Trophoblast cell (in vitro differentiated cells and primary cell): Measurements from ENCODE around the gene GPI.

Source experiments
- DNase-seq, 2 donors: peaks; one replicate each; pipeline ENCODE4 v3.0.0-alpha.2; 2016
- H2AFZ ChIP-seq: 2 replicates; pipeline ENCODE4 v1.6.1; 2013; ENCODE audit warnings: low read length, moderate library complexity, mild to moderate bottlenecking; ENCODE audit not compliant: insufficient read depth, poor library complexity
- H2AK5ac ChIP-seq: 2 replicates; pipeline ENCODE4 v1.6.1; 2013; ENCODE audit warnings: mild to moderate bottlenecking, low read length
- H2BK120ac ChIP-seq: 2 replicates; pipeline ENCODE4 v1.6.1; 2013; ENCODE audit warnings: low read length, mild to moderate bottlenecking, moderate library complexity; ENCODE audit not compliant: insufficient read depth, poor library complexity
- H2BK12ac ChIP-seq: 2 replicates; pipeline ENCODE4 v1.6.1; 2013; ENCODE audit warnings: mild to moderate bottlenecking, low read length, moderate library complexity
- H2BK5ac ChIP-seq: 2 replicates; pipeline ENCODE4 v1.6.1; 2013; ENCODE audit warnings: low read length, low read depth, moderate library complexity, mild to moderate bottlenecking; ENCODE audit not compliant: poor library complexity
- H3K14ac ChIP-seq: 2 replicates; pipeline ENCODE4 v1.6.1; 2013; ENCODE audit warnings: mild to moderate bottlenecking, low read length
- H3K18ac ChIP-seq: 2 replicates; pipeline ENCODE4 v1.6.1; 2013; ENCODE audit warnings: mild to moderate bottlenecking, low read length
- H3K23ac ChIP-seq: 2 replicates; pipeline ENCODE4 v1.6.1; 2013; ENCODE audit warnings: low read length
- H3K27ac ChIP-seq: 2 replicates; pipeline ENCODE4 v1.5.1; 2013; ENCODE audit warnings: low read depth, mild to moderate bottlenecking, inconsistent platforms, low read length, moderate library complexity
- H3K27me3 ChIP-seq: 2 replicates; pipeline ENCODE4 v1.6.1; 2013; ENCODE audit warnings: inconsistent platforms, mild to moderate bottlenecking, low read length, moderate library complexity; ENCODE audit not compliant: insufficient read depth
- H3K36me3 ChIP-seq, 2 experiments: 1 replicate in 1 of 2; 2 replicates in 1 of 2; pipeline ENCODE4 v1.6.1; 2013; ENCODE audit warnings: low read length in 2 of 2, mild to moderate bottlenecking in 2 of 2, moderate library complexity in 1 of 2; ENCODE audit not compliant: insufficient read depth in 2 of 2, control insufficient read depth in 1 of 2
- H3K4ac ChIP-seq: 2 replicates; pipeline ENCODE4 v1.6.1; 2013; ENCODE audit warnings: low read depth, mild to moderate bottlenecking, low read length, moderate library complexity
- H3K4me1 ChIP-seq, 2 experiments: 1 replicate in 1 of 2; 2 replicates in 1 of 2; pipeline ENCODE4 v1.6.1; 2013; ENCODE audit warnings: low read length in 2 of 2, mild to moderate bottlenecking in 2 of 2, moderate library complexity in 1 of 2; ENCODE audit not compliant: insufficient read depth in 2 of 2, control insufficient read depth in 1 of 2
- H3K4me2 ChIP-seq: 2 replicates; pipeline ENCODE4 v1.6.1; 2013; ENCODE audit warnings: inconsistent platforms, mild to moderate bottlenecking, low read length, moderate library complexity
- H3K4me3 ChIP-seq: 2 replicates; pipeline ENCODE4 v1.5.1; 2013; ENCODE audit warnings: mild to moderate bottlenecking, low read depth, low read length, inconsistent platforms
- H3K79me1 ChIP-seq: one replicate; pipeline ENCODE4 v1.6.1; 2013; ENCODE audit warnings: low read length
- H3K79me2 ChIP-seq: 2 replicates; pipeline ENCODE4 v1.6.1; 2013; ENCODE audit warnings: low read length, mild to moderate bottlenecking; ENCODE audit not compliant: control insufficient read depth, insufficient read depth, poor library complexity
- H3K9ac ChIP-seq: 2 replicates; pipeline ENCODE4 v1.6.1; 2013; ENCODE audit warnings: mild to moderate bottlenecking, low read length
- H3K9me3 ChIP-seq: 2 replicates; pipeline ENCODE4 v1.6.1; 2013; ENCODE audit warnings: low read depth, mild to moderate bottlenecking, control low read depth, inconsistent platforms, low read length; ENCODE audit not compliant: insufficient read depth
- H4K12ac ChIP-seq: 2 replicates; pipeline ENCODE4 v1.6.1; 2013; ENCODE audit warnings: low read depth, mild to moderate bottlenecking, low read length, moderate library complexity
- H4K8ac ChIP-seq: 2 replicates; pipeline ENCODE4 v1.6.1; 2013; ENCODE audit warnings: low read depth, mild to moderate bottlenecking, low read length, moderate library complexity
- H4K91ac ChIP-seq: one replicate; pipeline ENCODE4 v1.6.1; 2013; ENCODE audit warnings: low read depth, mild to moderate bottlenecking, low read length, moderate library complexity
- WGBS: extraction: QIAGEN DNeasy Blood & Tissue Kit; methylation state at CpG from one replicate; pipeline ENCODE4 v1.1.7; 2013; ENCODE audit warnings: missing lambda C conversion rate; ENCODE audit not compliant: insufficient read length, insufficient coverage; ENCODE audit errors: extremely low coverage; 5-methylcytosine and 5-hydroxymethylcytosine counted together

The GPI gene

GRCh38 chr19:34405892-34406660, 41.1 kb downstream of the GPI start:
- peaks cover 6% of the 10 kb centered on the region for H3K79me1 ChIP-seq
- no peak overlapping the region for H3K23ac ChIP-seq
- H3K36me3 ChIP-seq = peaks cover 5 to 7% of the 10 kb centered on the region in 2 experiments
- H3K4me3 ChIP-seq = no peak overlapping the region
- no peak overlapping the region for H3K27ac ChIP-seq
- H3K14ac ChIP-seq = no peak overlapping the region
- no peak overlapping the region for H2BK120ac ChIP-seq
- H3K4ac ChIP-seq = no peak overlapping the region
- H3K4me2 ChIP-seq = no peak overlapping the region
- DNase-seq = no peak
- no peak overlapping the region for H2BK5ac ChIP-seq
- H2AFZ ChIP-seq = no peak overlapping the region
- H3K27me3 ChIP-seq = no peaks in the 10 kb centered on the region
- no peak overlapping the region for H4K8ac ChIP-seq
- no peak overlapping the region for H2AK5ac ChIP-seq
- H2BK12ac ChIP-seq = no peak overlapping the region
- no CpG with 5 or more reads among the region's 13 CpGs for WGBS
- no peak overlapping the region for H4K91ac ChIP-seq
- no peaks in the 10 kb centered on the region for H3K9me3 ChIP-seq
- no peak overlapping the region for H3K9ac ChIP-seq
- peaks cover 3% of the 10 kb centered on the region for H3K79me2 ChIP-seq
- no peaks in the 10 kb centered on the region for H3K4me1 ChIP-seq
- H3K18ac ChIP-seq = no peak overlapping the region
- H4K12ac ChIP-seq = no peak overlapping the region

DNA sequence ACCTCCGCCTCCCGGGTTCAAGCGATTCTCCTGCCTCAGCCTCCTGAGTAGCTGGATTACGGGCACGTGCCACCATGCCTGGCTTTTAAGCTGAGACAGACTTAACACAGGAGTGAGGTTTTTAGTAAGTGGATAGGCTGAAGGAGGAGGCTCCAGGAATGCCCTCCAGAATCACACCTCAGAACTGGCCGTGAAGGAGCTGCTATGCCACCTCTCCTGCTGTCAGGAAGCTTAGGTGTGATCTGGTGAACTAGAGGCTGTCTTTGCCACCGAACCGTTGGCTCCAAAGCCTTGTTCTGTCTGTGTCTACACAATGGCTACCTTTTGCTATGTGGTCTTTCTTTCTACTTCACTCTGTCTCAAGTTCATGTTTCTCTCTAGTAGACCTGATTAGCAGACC, 43.4 kb downstream of the GPI start:
- H3K27ac ChIP-seq = no peak overlapping the region
- H3K79me2 ChIP-seq = peaks cover 3% of the 10 kb centered on the region
- no peak overlapping the region for H3K18ac ChIP-seq
- H3K9me3 ChIP-seq = no peaks in the 10 kb centered on the region
- H3K36me3 ChIP-seq = peaks cover 8 to 14% of the 10 kb centered on the region in 2 experiments
- no peak overlapping the region for H3K4me2 ChIP-seq
- H2AK5ac ChIP-seq = no peak overlapping the region
- no peak overlapping the region for H4K91ac ChIP-seq
- no peak overlapping the region for H3K9ac ChIP-seq
- peaks cover 6% of the 10 kb centered on the region for H3K79me1 ChIP-seq
- no peak overlapping the region for H4K12ac ChIP-seq
- WGBS = no CpG with 5 or more reads among the region's 8 CpGs
- no peak overlapping the region for H2BK12ac ChIP-seq
- no peak overlapping the region for H3K4me3 ChIP-seq
- no peak for DNase-seq
- H3K4ac ChIP-seq = no peak overlapping the region
- no peak overlapping the region for H3K14ac ChIP-seq
- no peak overlapping the region for H2AFZ ChIP-seq
- no peak overlapping the region for H2BK5ac ChIP-seq
- H2BK120ac ChIP-seq = no peak overlapping the region
- no peak overlapping the region for H3K23ac ChIP-seq
- no peak overlapping the region for H4K8ac ChIP-seq
- no peaks in the 10 kb centered on the region for H3K27me3 ChIP-seq
- no peaks in the 10 kb centered on the region for H3K4me1 ChIP-seq

DNA sequence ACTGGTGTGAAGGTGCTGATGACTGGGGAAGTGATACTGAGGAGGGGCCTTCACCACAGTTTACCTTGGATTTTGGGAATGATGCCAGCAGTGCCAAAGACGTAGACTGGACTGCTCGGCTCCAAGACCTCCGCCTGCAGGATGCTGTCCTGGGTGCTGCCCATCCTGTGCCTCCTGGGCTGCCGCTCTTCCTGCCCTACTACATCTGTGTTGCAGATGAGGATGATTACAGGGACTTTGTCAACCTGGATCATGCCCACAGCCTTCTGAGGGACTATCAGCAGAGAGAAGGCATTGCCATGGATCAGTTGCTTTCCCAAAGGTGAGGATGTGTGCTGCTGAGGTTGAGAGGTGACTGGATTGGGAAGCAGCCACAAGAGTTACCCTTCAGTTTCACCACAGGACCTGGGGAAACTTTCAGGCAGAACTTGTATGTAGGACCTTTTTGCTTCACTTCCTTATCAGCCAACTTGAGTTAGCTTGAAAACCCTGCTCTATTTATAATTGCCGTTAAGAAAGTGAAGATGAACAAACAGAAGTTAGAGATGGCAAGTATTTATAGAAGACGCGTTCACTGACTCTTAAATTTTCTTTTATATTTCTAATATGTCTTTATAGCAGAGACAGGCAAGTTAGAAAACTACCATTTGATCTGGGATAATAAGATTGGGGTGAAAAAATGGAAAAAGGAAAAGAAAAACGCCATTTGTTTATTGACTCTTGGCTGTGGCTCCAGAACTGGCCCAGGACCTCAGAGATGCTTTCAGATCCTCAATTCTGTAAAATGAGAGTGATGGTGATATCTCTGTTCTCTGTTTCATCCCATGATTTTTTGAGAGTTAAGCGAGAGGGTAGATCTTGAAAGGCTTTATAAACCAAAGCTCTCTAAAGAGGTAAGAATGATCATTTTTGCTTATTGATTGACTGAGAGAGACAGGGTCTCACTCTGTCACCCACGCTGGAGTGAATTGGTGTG, 44.5 kb downstream of the GPI start:
- Histone ChIP-seq H3K36me3 (peaks cover 8 to 16% of the 10 kb centered on the region in 2 experiments), H4K91ac (no peak overlapping the region), H3K27ac (no peak overlapping the region), H3K79me2 (peaks cover under 1% of the 10 kb centered on the region), H2BK12ac (no peak overlapping the region), H3K9me3 (no peaks in the 10 kb centered on the region), H3K4me2 (no peak overlapping the region), H3K27me3 (no peaks in the 10 kb centered on the region), H2AK5ac (no peak overlapping the region), H2BK120ac (no peak overlapping the region), H3K9ac (no peak overlapping the region), H2BK5ac (no peak overlapping the region), H3K4me3 (no peak overlapping the region), H3K4ac (no peak overlapping the region), H3K4me1 (no peaks in the 10 kb centered on the region), H3K14ac (no peak overlapping the region), H3K79me1 (peaks cover under 1% of the 10 kb centered on the region), H4K12ac (no peak overlapping the region), H3K18ac (no peak overlapping the region), H2AFZ (no peak overlapping the region), H4K8ac (no peak overlapping the region), H3K23ac (no peak overlapping the region)
- no peak for DNase-seq
- WGBS = no CpG with 5 or more reads among the region's 10 CpGs

- Histone ChIP-seq H3K27ac (no peak overlapping the region), H3K4me3 (no peak overlapping the region), H3K36me3 (peaks cover 11 to 21% of the 10 kb centered on the region in 2 experiments), H3K18ac (no peak overlapping the region), H3K9me3 (no peaks in the 10 kb centered on the region), H3K79me1 (no peaks in the 10 kb centered on the region), H3K79me2 (no peaks in the 10 kb centered on the region), H4K12ac (no peak overlapping the region), H3K4me2 (no peak overlapping the region), H3K27me3 (no peaks in the 10 kb centered on the region), H2BK12ac (no peak overlapping the region), H2AFZ (no peak overlapping the region), H2AK5ac (no peak overlapping the region), H2BK120ac (no peak overlapping the region), H2BK5ac (no peak overlapping the region), H4K91ac (no peak overlapping the region), H3K4ac (no peak overlapping the region), H3K9ac (no peak overlapping the region), H4K8ac (no peak overlapping the region), H3K14ac (no peak overlapping the region), H3K4me1 (no peaks in the 10 kb centered on the region), H3K23ac (no peak overlapping the region)
- no CpG with 5 or more reads among the region's 13 CpGs for WGBS
- no peak for DNase-seq
These were observed 46.2 kb downstream of the GPI start for GRCh38 chr19:34411216-34411615.
